ENCODE data around the gene B3GALT6. TPM values are rescaled to one million over a fixed set of nuclear protein-coding genes. Genes with fewer than 3 reads are reported as not detected.
A peak's percentile ranks its signal among the peaks of the same experiment; 100 is the strongest.

The B3GALT6 gene
- total RNA-seq, 1 donor from 2014 or later, result 15.8 TPM

GRCh38 chr1:1215881-1216605 lies 16.0 kb upstream of the B3GALT6 start:
- peaks cover 5% of the 10 kb centered on the region for H3K27me3 Mint-ChIP-seq (ENCODE audit: insufficient read depth, low read depth)
- no peak overlapping the region for H3K27ac Mint-ChIP-seq
- no peaks in the 10 kb centered on the region for H3K79me2 ChIP-seq (ENCODE audit: low read depth)
- H3K9ac ChIP-seq, result no peak overlapping the region
- H3F3A ChIP-seq (ENCODE audit: low read depth), result no peaks in the 10 kb centered on the region
- peaks cover 7% of the 10 kb centered on the region for H3K36me3 Mint-ChIP-seq
- H2AFZ ChIP-seq (replicated peaks), result no peak overlapping the region
- TF ChIP-seq EZH2 (IDR thresholded peaks at IDR 0.05) (no peak), EZH2phosphoT487 (IDR thresholded peaks at IDR 0.05) (no peak), CTCF (IDR thresholded peaks at IDR 0.05) (no peak)
- H3K27me3 ChIP-seq, result no peaks in the 10 kb centered on the region
- H3K4me3 Mint-ChIP-seq, result no peak overlapping the region
- H3K36me3 ChIP-seq, result no peaks in the 10 kb centered on the region
- H3K4me2 ChIP-seq, result no peak overlapping the region
- H3K4me1 Mint-ChIP-seq, result no peaks in the 10 kb centered on the region
- H3K27ac ChIP-seq, result no peak overlapping the region
- no peak for DNase-seq (ENCODE audit: low spot score)
- no peak overlapping the region for H3K4me3 ChIP-seq
- no peaks in the 10 kb centered on the region for H3K4me1 ChIP-seq
- no peaks in the 10 kb centered on the region for H4K20me1 ChIP-seq (ENCODE audit: low read depth)
- H3K9me3 ChIP-seq (ENCODE audit: low read depth), result no peaks in the 10 kb centered on the region
- H3K9me3 Mint-ChIP-seq, result no peaks in the 10 kb centered on the region

- Histone ChIP-seq H2AFZ (replicated peaks) (no peak overlapping the region), H3K4me3 (no peak overlapping the region), H3K9ac (no peak overlapping the region), H3K27ac (no peak overlapping the region), H3K4me2 (no peak overlapping the region), H3K36me3 (no peaks in the 10 kb centered on the region), H3K4me1 (no peaks in the 10 kb centered on the region), H3F3A (ENCODE audit: low read depth) (no peaks in the 10 kb centered on the region), H3K9me3 (ENCODE audit: low read depth) (no peaks in the 10 kb centered on the region), H3K79me2 (ENCODE audit: low read depth) (no peaks in the 10 kb centered on the region), H3K27me3 (no peaks in the 10 kb centered on the region), H4K20me1 (ENCODE audit: low read depth) (no peaks in the 10 kb centered on the region)
- Mint-ChIP-seq H3K36me3 (peaks cover 10% of the 10 kb centered on the region), H3K27me3 (ENCODE audit: insufficient read depth, low read depth) (peaks cover 6% of the 10 kb centered on the region), H3K4me3 (peak overlapping the region; percentile 67), H3K4me1 (no peaks in the 10 kb centered on the region), H3K27ac (no peak overlapping the region), H3K9me3 (no peaks in the 10 kb centered on the region)
- no peak for TF ChIP-seq EZH2phosphoT487 (IDR thresholded peaks at IDR 0.05)
- no peak for DNase-seq (ENCODE audit: low spot score)
Measured at GRCh38 chr1:1216770-1217620, 15.0 kb upstream of the B3GALT6 start.

GRCh38 chr1:1217621-1218523 lies 14.2 kb upstream of the B3GALT6 start:
- TF ChIP-seq EZH2phosphoT487 (IDR thresholded peaks at IDR 0.05) (no peak), CTCF (IDR thresholded peaks at IDR 0.05) (no peak), EZH2 (IDR thresholded peaks at IDR 0.05) (no peak)
- Histone ChIP-seq H3K4me1 (no peaks in the 10 kb centered on the region), H4K20me1 (ENCODE audit: low read depth) (no peaks in the 10 kb centered on the region), H3K79me2 (ENCODE audit: low read depth) (no peaks in the 10 kb centered on the region), H3K36me3 (no peaks in the 10 kb centered on the region), H3K9ac (no peak overlapping the region), H3K4me3 (no peak overlapping the region), H3K27me3 (no peaks in the 10 kb centered on the region), H3K4me2 (no peak overlapping the region), H3F3A (ENCODE audit: low read depth) (no peaks in the 10 kb centered on the region), H3K9me3 (ENCODE audit: low read depth) (no peaks in the 10 kb centered on the region), H2AFZ (replicated peaks) (no peak overlapping the region), H3K27ac (no peak overlapping the region)
- Mint-ChIP-seq H3K4me3 (no peak overlapping the region), H3K4me1 (no peaks in the 10 kb centered on the region), H3K36me3 (peaks cover 13% of the 10 kb centered on the region), H3K9me3 (no peaks in the 10 kb centered on the region), H3K27ac (no peak overlapping the region), H3K27me3 (ENCODE audit: insufficient read depth, low read depth) (peaks cover 6% of the 10 kb centered on the region)
- no peak for DNase-seq (ENCODE audit: low spot score)
